GM10248 (cell line): Measurements from ENCODE around the gene DDHD1.

Experiments used
- CTCF ChIA-PET: fragments of 300-600 bp; sonication (Branson Sonifier 250); formaldehyde crosslinking; extraction: SDS; loops from one replicate; lab custom pipeline; 2021; ENCODE audit warnings: antibody characterized with exemption; lab: Yijun Ruan, JAX
- POLR2A ChIA-PET: fragments of 350-650 bp; sonication (Branson Sonifier 250); formaldehyde crosslinking; extraction: SDS; loops from one replicate; lab custom pipeline; 2020; ENCODE audit warnings: antibody characterized with exemption; lab: Yijun Ruan, JAX
- DNase-seq: peaks from one replicate; pipeline ENCODE4 v3.0.0; 2012; ENCODE audit errors: extremely low spot score
- CTCF ChIP-seq: IDR thresholded peaks from 2 replicates; pipeline ENCODE4 v1.5.1; 2012; ENCODE audit warnings: mild to moderate bottlenecking, low read depth; ENCODE audit errors: extremely low read depth, missing control alignments, control extremely low read depth

Gene DDHD1

GRCh38 chr14:52995998-52996397 is 157.1 kb downstream of the DDHD1 start:
- TF ChIP-seq CTCF, result no peak
- DNase-seq, result no peak
- POLR2A ChIA-PET, result no interaction called here
- CTCF ChIA-PET, result interaction anchor here (1.0 to 1.3 kb wide), 3 partner anchors 14 to 60 kb away, joined by 3 to 7 read pairs (median 3); no protein-coding TSS in a partner anchor

- DNase-seq, result no peak
- no peak for TF ChIP-seq CTCF
- CTCF ChIA-PET, result no interaction called here
- POLR2A ChIA-PET, result no interaction called here
Observed at GRCh38 chr14:52992236-52992870, 160.8 kb downstream of the DDHD1 start.

GRCh38 chr14:52988139-52988538 is 165.0 kb downstream of the DDHD1 start:
- POLR2A ChIA-PET, result no interaction called here
- CTCF ChIA-PET, result interaction anchor here (1.2 kb wide), 1 partner anchor 27 kb away, joined by 3 read pairs; no protein-coding TSS in a partner anchor
- no peak for DNase-seq
- no peak for TF ChIP-seq CTCF

- DNase-seq, result no peak
- no peak for TF ChIP-seq CTCF
- POLR2A ChIA-PET, result no interaction called here
- CTCF ChIA-PET, result interaction anchor here (1.2 kb wide), 1 partner anchor 27 kb away, joined by 3 read pairs; no protein-coding TSS in a partner anchor
Observed at GRCh38 chr14:52987514-52987913, 165.6 kb downstream of the DDHD1 start.

GRCh38 chr14:52987042-52987441 is 166.1 kb downstream of the DDHD1 start:
- DNase-seq, result no peak
- ChIA-PET POLR2A (no interaction called here), CTCF (no interaction called here)
- TF ChIP-seq CTCF, result no peak
